Keratinocyte (primary cell): Measurements from ENCODE around the gene RNF225.

Experiments
- CTCF ChIP-seq, 3 experiments: IDR thresholded peaks in 1 of 3; conservative IDR thresholded peaks in 1 of 3; optimal IDR thresholded peaks in 1 of 3; 2 replicates in 2 of 3; 3 replicates in 1 of 3; pipeline versions ENCODE3 to v1.5.1; 2011; ENCODE audit warnings: low read length in 3 of 3, mild to moderate bottlenecking in 3 of 3, moderate library complexity in 2 of 3, control low read depth in 1 of 3, inconsistent platforms in 1 of 3; ENCODE audit not compliant: insufficient read depth in 2 of 3; ENCODE audit errors: extremely low read depth in 1 of 3
- EZH2 ChIP-seq: IDR thresholded peaks from one replicate; pipeline ENCODE4 v1.6.1; 2012; ENCODE audit warnings: inconsistent platforms, mild to moderate bottlenecking, low read length, moderate library complexity

- TF ChIP-seq CTCF (optimal IDR thresholded peaks at IDR 0.05 in 1 of 3, IDR thresholded peaks at IDR 0.05 in 1 of 3, conservative IDR thresholded peaks at IDR 0.05 in 1 of 3; ENCODE audit: extremely low read depth in 1 of 3, insufficient read depth in 2 of 3, low read length in 3 of 3) = no peak
- TF ChIP-seq EZH2 = no peak
Measured at GRCh38 chr19:58416604-58417003, 21.1 kb downstream of the RNF225 start.
